ENCODE data around the gene CARS2.
A peak's percentile ranks its signal among the peaks of the same experiment; 100 is the strongest.

The CARS2 gene

GRCh38 chr13:110641055-110642015 is 64.6 kb downstream of the CARS2 start:
- Histone ChIP-seq H3K4me3 (no peak overlapping the region), H3K27ac (peak overlapping the region in 1 of 2 donors; percentile 65)
- no peak for DNase-seq (ENCODE audit: low spot score)
- TF ChIP-seq, protein P1, sequence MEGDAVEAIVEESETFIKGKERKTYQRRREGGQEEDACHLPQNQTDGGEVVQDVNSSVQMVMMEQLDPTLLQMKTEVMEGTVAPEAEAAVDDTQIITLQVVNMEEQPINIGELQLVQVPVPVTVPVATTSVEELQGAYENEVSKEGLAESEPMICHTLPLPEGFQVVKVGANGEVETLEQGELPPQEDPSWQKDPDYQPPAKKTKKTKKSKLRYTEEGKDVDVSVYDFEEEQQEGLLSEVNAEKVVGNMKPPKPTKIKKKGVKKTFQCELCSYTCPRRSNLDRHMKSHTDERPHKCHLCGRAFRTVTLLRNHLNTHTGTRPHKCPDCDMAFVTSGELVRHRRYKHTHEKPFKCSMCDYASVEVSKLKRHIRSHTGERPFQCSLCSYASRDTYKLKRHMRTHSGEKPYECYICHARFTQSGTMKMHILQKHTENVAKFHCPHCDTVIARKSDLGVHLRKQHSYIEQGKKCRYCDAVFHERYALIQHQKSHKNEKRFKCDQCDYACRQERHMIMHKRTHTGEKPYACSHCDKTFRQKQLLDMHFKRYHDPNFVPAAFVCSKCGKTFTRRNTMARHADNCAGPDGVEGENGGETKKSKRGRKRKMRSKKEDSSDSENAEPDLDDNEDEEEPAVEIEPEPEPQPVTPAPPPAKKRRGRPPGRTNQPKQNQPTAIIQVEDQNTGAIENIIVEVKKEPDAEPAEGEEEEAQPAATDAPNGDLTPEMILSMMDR (IDR thresholded peaks at IDR 0.05) = no peak

DNA sequence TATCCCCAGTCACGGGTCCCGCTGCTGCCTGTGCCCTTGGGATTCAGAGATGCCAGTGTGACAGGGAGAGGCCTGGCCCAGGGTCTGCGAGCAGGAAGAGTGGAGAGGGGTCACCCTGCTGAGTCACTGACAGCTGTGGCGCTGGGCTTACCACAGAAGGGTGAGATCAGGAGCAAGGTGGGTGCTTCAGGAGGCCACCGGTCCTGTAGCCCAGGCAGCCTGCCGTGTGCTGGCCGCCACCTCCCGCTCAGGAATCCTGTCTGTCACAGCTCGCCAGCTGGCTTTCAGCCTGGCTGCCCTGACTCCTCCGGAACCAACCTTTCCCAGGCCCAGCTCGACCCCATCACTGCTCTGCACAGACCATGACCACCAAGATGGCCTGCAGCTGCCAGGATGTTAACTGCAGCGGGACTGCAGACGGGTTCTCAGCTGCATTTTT is 65.3 kb downstream of the CARS2 start:
- Histone ChIP-seq H3K27ac (peak overlapping the region in 1 of 2 donors; percentile 65), H3K4me3 (no peak overlapping the region)
- TF ChIP-seq, protein P1 (IDR thresholded peaks at IDR 0.05) = no peak
- no peak for DNase-seq (ENCODE audit: low spot score)

DNA sequence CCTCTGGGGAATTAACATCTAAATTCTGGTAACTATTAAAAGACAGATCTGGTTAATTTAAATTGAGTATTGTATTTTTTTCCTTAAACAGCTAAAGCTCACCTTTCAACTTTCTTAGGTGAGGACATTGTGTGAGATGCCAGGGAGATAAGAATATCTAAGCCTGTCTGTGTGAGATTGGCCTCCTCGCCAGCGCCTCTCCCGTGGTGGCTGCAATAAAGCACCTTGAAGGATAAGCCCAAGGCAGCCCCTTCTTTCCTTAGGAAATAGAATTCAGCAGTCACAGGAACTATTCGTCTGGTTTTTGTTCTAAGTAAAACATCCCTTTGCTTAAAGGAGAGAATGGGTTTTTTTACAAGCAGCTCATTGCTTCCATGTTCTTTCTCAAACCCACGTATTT is 66.0 kb downstream of the CARS2 start:
- peak overlapping the region in 1 of 2 donors; percentile 65 for H3K27ac ChIP-seq
- no peak overlapping the region for H3K4me3 ChIP-seq
- TF ChIP-seq, protein P1 (IDR thresholded peaks at IDR 0.05) = no peak
- DNase-seq (ENCODE audit: low spot score) = no peak

- no peak overlapping the region for H3K27ac ChIP-seq
- TF ChIP-seq, protein P1 (IDR thresholded peaks at IDR 0.05) = no peak
- DNase-seq (ENCODE audit: low spot score) = no peak
- no peak overlapping the region for H3K4me3 ChIP-seq
These were observed 66.8 kb downstream of the CARS2 start for GRCh38 chr13:110638814-110639806.

GRCh38 chr13:110638257-110638656 is 67.7 kb downstream of the CARS2 start:
- TF ChIP-seq, protein P1 (IDR thresholded peaks at IDR 0.05) = no peak
- Histone ChIP-seq H3K4me3 (no peak overlapping the region), H3K27ac (no peak overlapping the region)
- DNase-seq (ENCODE audit: low spot score) = no peak

DNA sequence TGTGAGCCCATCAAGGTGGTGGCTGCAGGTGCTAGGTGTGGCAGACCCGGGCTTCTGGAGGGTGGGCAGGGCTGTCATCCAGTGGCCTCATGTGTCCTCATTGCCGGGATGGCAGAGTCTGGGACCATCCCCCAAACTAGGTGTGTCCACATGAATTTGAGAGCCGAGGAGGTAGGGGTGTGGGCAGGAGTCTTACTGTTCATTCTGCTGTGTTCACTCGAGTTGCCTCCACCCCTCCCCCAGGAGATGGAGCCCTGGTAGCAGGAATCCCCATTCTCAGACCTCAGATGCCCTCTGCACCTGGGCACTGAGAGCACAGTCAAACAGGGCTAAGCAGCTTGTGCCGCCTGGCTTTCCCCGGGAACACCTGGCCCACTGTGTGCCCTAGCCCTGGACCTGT is 68.2 kb downstream of the CARS2 start:
- TF ChIP-seq, protein P1 (IDR thresholded peaks at IDR 0.05) = no peak
- Histone ChIP-seq H3K27ac (no peak overlapping the region), H3K4me3 (no peak overlapping the region)
- no peak for DNase-seq (ENCODE audit: low spot score)

Data from coronary artery (tissue), 2 donors.